Sigmoid colon (tissue), 7 donors: Measurements from ENCODE around the gene GLYAT. TPM values are rescaled to one million over a fixed set of nuclear protein-coding genes. Genes with fewer than 3 reads are reported as not detected.

Experiments
- DNase-seq: peaks from one replicate; pipeline ENCODE4 v3.0.0-alpha.2; 2019
- H3K27ac ChIP-seq, 4 donors: fragments of 200-600 bp; sonication (generic); one replicate each; pipeline ENCODE4 v1.5.1; 2016 to 2019; ENCODE audit warnings: mild to moderate bottlenecking in 1 of 4
- H3K27me3 ChIP-seq, 3 donors: fragments of 200-600 bp; sonication (generic); one replicate each; pipeline ENCODE4 v1.5.1; 2019; ENCODE audit warnings: mild to moderate bottlenecking in 1 of 3
- H3K36me3 ChIP-seq, 4 donors: fragments of 200-600 bp; sonication (generic); one replicate each; pipeline ENCODE4 v1.5.1; 2016 to 2019
- H3K4me1 ChIP-seq, 4 donors: fragments of 200-600 bp; sonication (generic); one replicate each; pipeline ENCODE4 v1.5.1; 2017 to 2019
- H3K4me3 ChIP-seq, 4 donors: fragments of 200-600 bp; sonication (generic); one replicate each; pipeline ENCODE4 v1.5.1; 2017 to 2019; ENCODE audit warnings: mild to moderate bottlenecking in 2 of 4, moderate library complexity in 1 of 4
- H3K9me3 ChIP-seq, 4 donors: fragments of 200-600 bp in 3 of 4; sonication (generic) in 3 of 4; one replicate each; pipeline versions ENCODE4 v1.5.1 to v1.6.1; 2013 to 2019
- CTCF ChIP-seq, 4 experiments: fragments of 450-650 bp in 3 of 4; fragments of 200-600 bp in 1 of 4; IDR thresholded peaks; one replicate each; pipeline ENCODE4 v1.5.1; 2016 to 2019; ENCODE audit warnings: antibody characterized with exemption in 4 of 4, mild to moderate bottlenecking in 3 of 4, moderate library complexity in 2 of 4
- EP300 ChIP-seq, 4 donors: sonication (generic); formaldehyde crosslinking; IDR thresholded peaks; one replicate each; pipeline ENCODE4 v1.6.1; 2017; ENCODE audit warnings: antibody characterized with exemption in 4 of 4
- POLR2A ChIP-seq, 2 donors: fragments of 450-650 bp; IDR thresholded peaks; one replicate each; pipeline ENCODE4 v1.6.1; 2016; ENCODE audit warnings: antibody characterized with exemption in 2 of 2, mild to moderate bottlenecking in 2 of 2, moderate library complexity in 2 of 2
- POLR2AphosphoS5 ChIP-seq, 4 donors: sonication (generic); formaldehyde crosslinking; IDR thresholded peaks; one replicate each; pipeline ENCODE4 v1.6.1; 2017; ENCODE audit warnings: antibody characterized with exemption in 4 of 4
- WGBS, 2 donors: extraction: QIAGEN DNeasy Blood & Tissue Kit; methylation state at CpG; one replicate each; pipeline ENCODE4 v1.1.7; 2013; 5-methylcytosine and 5-hydroxymethylcytosine counted together
- intact Hi-C: fragments of 100-400 bp; cut with DNase I; formaldehyde crosslinking; loops from one replicate; pipeline ENCODE4 v1.15.1; 2023
- polyA plus RNA-seq, 3 donors: library from polyadenylated mRNA; stranded (reverse); fragments of 200-250 nt; gene quantifications; one replicate each; pipeline ENCODE4 v1.2.3, GENCODE V29; 2013
- total RNA-seq, 4 donors: library from RNA; depleted of rRNA; stranded (reverse); fragments of >200 nt; gene quantifications; one replicate each; pipeline ENCODE4 v1.1.0, GENCODE V29; 2016
- donor health status: healthy with polysubstance abuse.
- donor health status: Bipolar disorder and iron deficiency.
- donor health status: healthy.

Gene GLYAT
- total and polyA plus RNA-seq, 7 donors: 0.16 TPM; not detected in 6

- DNase-seq: no peak
- no peaks in the 10 kb centered on the region for H3K27me3 ChIP-seq
- intact Hi-C loops: no loop called here
- no peak overlapping the region for H3K27ac ChIP-seq
- no peak overlapping the region for H3K4me3 ChIP-seq
- H3K36me3 ChIP-seq: no peaks in the 10 kb centered on the region
- peaks cover 0 to 8% (median 2%) of the 10 kb centered on the region in 4 donors for H3K9me3 ChIP-seq
- 87 to 89% methylated on average over 3 of the region's 3 CpGs for WGBS, 2 donors
- TF ChIP-seq EP300 (IDR thresholded peaks at IDR 0.05): no peak
- no peak for TF ChIP-seq POLR2A (IDR thresholded peaks at IDR 0.05)
- no peaks in the 10 kb centered on the region for H3K4me1 ChIP-seq
Measured at GRCh38 chr11:58739725-58740430, 8.1 kb upstream of the GLYAT start.

GRCh38 chr11:58734681-58735490, 3.1 kb upstream of the GLYAT start:
- TF ChIP-seq POLR2AphosphoS5 (IDR thresholded peaks at IDR 0.05) (no peak), EP300 (IDR thresholded peaks at IDR 0.05) (no peak), CTCF (IDR thresholded peaks at IDR 0.05) (no peak), POLR2A (IDR thresholded peaks at IDR 0.05) (no peak)
- no peak for DNase-seq
- Histone ChIP-seq H3K9me3 (no peaks in the 10 kb centered on the region), H3K27ac (no peak overlapping the region), H3K4me3 (no peak overlapping the region), H3K4me1 (no peaks in the 10 kb centered on the region), H3K27me3 (no peaks in the 10 kb centered on the region), H3K36me3 (no peaks in the 10 kb centered on the region)
- intact Hi-C loops: no loop called here
- 82 to 87% methylated on average over 4 of the region's 4 CpGs for WGBS, 2 donors

GRCh38 chr11:58730507-58731089, 1.1 kb downstream of the GLYAT start:
- Histone ChIP-seq H3K4me3 (no peak overlapping the region), H3K27me3 (no peaks in the 10 kb centered on the region), H3K4me1 (no peaks in the 10 kb centered on the region), H3K27ac (no peak overlapping the region), H3K36me3 (no peaks in the 10 kb centered on the region), H3K9me3 (no peaks in the 10 kb centered on the region)
- TF ChIP-seq POLR2A (IDR thresholded peaks at IDR 0.05) (no peak), CTCF (IDR thresholded peaks at IDR 0.05) (no peak), EP300 (IDR thresholded peaks at IDR 0.05) (no peak), POLR2AphosphoS5 (IDR thresholded peaks at IDR 0.05) (no peak)
- DNase-seq: no peak
- intact Hi-C loops: no loop called here

- no peak for DNase-seq
- Histone ChIP-seq H3K27me3 (no peaks in the 10 kb centered on the region), H3K4me1 (no peaks in the 10 kb centered on the region), H3K4me3 (no peak overlapping the region), H3K27ac (no peak overlapping the region), H3K36me3 (no peaks in the 10 kb centered on the region), H3K9me3 (no peaks in the 10 kb centered on the region)
- intact Hi-C loops: no loop called here
- TF ChIP-seq CTCF (IDR thresholded peaks at IDR 0.05) (no peak), POLR2A (IDR thresholded peaks at IDR 0.05) (no peak), POLR2AphosphoS5 (IDR thresholded peaks at IDR 0.05) (no peak), EP300 (IDR thresholded peaks at IDR 0.05) (no peak)
- 78 to 83% methylated on average over 2 of the region's 2 CpGs for WGBS, 2 donors
Measured at GRCh38 chr11:58727415-58727797, 4.3 kb downstream of the GLYAT start.

GRCh38 chr11:58726737-58727414, 4.9 kb downstream of the GLYAT start:
- intact Hi-C loops: no loop called here
- no peaks in the 10 kb centered on the region for H3K36me3 ChIP-seq
- no peak for DNase-seq
- 16 to 22% methylated on average over 2 of the region's 2 CpGs for WGBS, 2 donors
- H3K27me3 ChIP-seq: no peaks in the 10 kb centered on the region
- no peak for TF ChIP-seq CTCF (IDR thresholded peaks at IDR 0.05)
- TF ChIP-seq POLR2A (IDR thresholded peaks at IDR 0.05): no peak
- no peak for TF ChIP-seq POLR2AphosphoS5 (IDR thresholded peaks at IDR 0.05)
- no peak for TF ChIP-seq EP300 (IDR thresholded peaks at IDR 0.05)
- no peaks in the 10 kb centered on the region for H3K9me3 ChIP-seq
- no peak overlapping the region for H3K27ac ChIP-seq
- no peak overlapping the region for H3K4me3 ChIP-seq
- H3K4me1 ChIP-seq: no peaks in the 10 kb centered on the region
